ENCODE results near the gene GBX1.
A peak's percentile ranks its signal among the peaks of the same experiment; 100 is the strongest.

GBX1 gene

GRCh38 chr7:151121380-151122170 lies 45.9 kb downstream of the GBX1 start:
- H3K27ac ChIP-seq: peak overlapping the region; percentile 91
- DNase-seq (ENCODE audit: low spot score): no peak
- ChIA-PET POLR2A (ENCODE audit: low non-redundant PET) (no interaction called here), CTCF (no interaction called here)
- no peak for TF ChIP-seq CTCF (conservative IDR thresholded peaks at IDR 0.05; ENCODE audit: low read depth)

DNA sequence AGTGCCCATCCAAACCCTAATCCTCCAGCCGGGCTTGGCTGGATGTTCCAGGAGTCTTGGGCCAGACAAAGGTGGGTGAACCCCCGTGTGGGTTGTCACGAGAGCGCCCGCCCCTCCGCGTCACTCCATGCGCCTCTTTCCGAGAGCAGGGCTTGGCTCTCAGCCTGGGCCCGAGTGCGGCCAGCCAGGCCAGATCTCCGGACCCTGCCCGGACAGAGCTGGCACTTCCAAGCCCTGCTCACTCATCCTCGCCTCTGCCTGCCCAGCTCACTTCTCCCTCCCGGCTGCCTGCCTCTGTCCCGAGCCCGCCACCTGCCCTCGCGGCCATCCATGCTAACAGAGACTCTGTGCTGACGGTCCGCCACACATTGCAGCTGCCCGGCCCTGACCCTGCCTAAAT lies 46.6 kb downstream of the GBX1 start:
- peak overlapping the region; percentile 91 for H3K27ac ChIP-seq
- ChIA-PET CTCF (no interaction called here), POLR2A (ENCODE audit: low non-redundant PET) (no interaction called here)
- TF ChIP-seq CTCF (conservative IDR thresholded peaks at IDR 0.05; ENCODE audit: low read depth): no peak
- DNase-seq (ENCODE audit: low spot score): no peak

DNA sequence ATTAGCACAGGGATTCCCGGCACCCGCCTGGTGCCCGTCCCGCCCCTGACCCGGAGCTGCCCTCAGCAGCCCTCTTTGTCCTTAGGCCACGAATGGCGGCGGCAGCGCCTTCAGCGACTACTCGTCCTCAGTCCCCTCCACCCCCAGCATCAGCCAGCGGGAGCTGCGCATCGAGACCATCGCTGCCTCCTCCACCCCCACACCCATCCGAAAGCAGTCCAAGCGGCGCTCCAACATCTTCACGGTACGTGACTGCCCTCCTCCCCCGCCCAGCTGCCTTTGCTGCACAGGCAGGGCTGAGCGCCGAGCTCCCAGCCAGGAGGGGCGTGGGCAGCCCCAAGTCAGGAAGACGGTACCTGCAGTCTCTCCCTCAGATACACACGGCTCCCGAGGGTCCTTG lies 47.6 kb downstream of the GBX1 start:
- peak overlapping the region; percentile 91 for H3K27ac ChIP-seq
- CTCF ChIA-PET: interaction anchor here (0.7 kb wide), 1 partner anchor 136 kb away, joined by 3 read pairs; no protein-coding TSS in a partner anchor
- no peak for TF ChIP-seq CTCF (conservative IDR thresholded peaks at IDR 0.05; ENCODE audit: low read depth)
- no peak for DNase-seq (ENCODE audit: low spot score)
- POLR2A ChIA-PET (ENCODE audit: low non-redundant PET): no interaction called here

DNA sequence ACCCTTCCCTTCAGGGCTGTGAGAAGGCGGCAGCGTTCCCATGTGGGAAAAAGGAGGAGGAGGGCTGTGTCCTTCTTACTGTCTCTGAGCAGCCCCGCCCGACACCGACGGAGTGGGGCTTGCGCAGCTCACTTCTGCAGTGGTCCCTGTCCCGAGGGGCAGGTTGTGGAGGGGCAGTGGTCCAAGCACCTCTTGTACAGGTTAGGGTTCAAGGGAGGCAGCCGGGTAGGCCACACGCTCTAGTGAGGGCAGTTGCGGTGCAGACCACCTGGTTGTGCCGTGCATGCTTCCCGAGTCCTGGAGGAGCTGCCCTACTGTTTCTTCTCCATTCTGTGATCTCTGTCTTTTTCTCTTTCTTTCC lies 48.5 kb downstream of the GBX1 start:
- peak overlapping the region; percentile 91 for H3K27ac ChIP-seq
- ChIA-PET POLR2A (ENCODE audit: low non-redundant PET) (no interaction called here), CTCF (no interaction called here)
- DNase-seq (ENCODE audit: low spot score): no peak
- TF ChIP-seq CTCF (conservative IDR thresholded peaks at IDR 0.05; ENCODE audit: low read depth): no peak

GRCh38 chr7:151118108-151119054 lies 49.1 kb downstream of the GBX1 start:
- POLR2A ChIA-PET (ENCODE audit: low non-redundant PET): no interaction called here
- H3K27ac ChIP-seq: peak overlapping the region; percentile 91
- CTCF ChIA-PET: no interaction called here
- no peak for DNase-seq (ENCODE audit: low spot score)
- no peak for TF ChIP-seq CTCF (conservative IDR thresholded peaks at IDR 0.05; ENCODE audit: low read depth)

- no peak for TF ChIP-seq CTCF (conservative IDR thresholded peaks at IDR 0.05; ENCODE audit: low read depth)
- ChIA-PET POLR2A (ENCODE audit: low non-redundant PET) (no interaction called here), CTCF (no interaction called here)
- H3K27ac ChIP-seq: peak overlapping the region; percentile 91
- no peak for DNase-seq (ENCODE audit: low spot score)
Measured at GRCh38 chr7:151117565-151117964, 49.9 kb downstream of the GBX1 start.

Measured in RWPE1 (cell line).